ENCODE data around the gene ASTN1.

GRCh38 chr1:176932114-176933104 lies 232.1 kb downstream of the ASTN1 start:
- TF ChIP-seq POLR2AphosphoS5 (IDR thresholded peaks at IDR 0.05) (no peak), EP300 (IDR thresholded peaks at IDR 0.05) (no peak), POLR2A (IDR thresholded peaks at IDR 0.05) (no peak)
- TF ChIP-seq, protein P1, sequence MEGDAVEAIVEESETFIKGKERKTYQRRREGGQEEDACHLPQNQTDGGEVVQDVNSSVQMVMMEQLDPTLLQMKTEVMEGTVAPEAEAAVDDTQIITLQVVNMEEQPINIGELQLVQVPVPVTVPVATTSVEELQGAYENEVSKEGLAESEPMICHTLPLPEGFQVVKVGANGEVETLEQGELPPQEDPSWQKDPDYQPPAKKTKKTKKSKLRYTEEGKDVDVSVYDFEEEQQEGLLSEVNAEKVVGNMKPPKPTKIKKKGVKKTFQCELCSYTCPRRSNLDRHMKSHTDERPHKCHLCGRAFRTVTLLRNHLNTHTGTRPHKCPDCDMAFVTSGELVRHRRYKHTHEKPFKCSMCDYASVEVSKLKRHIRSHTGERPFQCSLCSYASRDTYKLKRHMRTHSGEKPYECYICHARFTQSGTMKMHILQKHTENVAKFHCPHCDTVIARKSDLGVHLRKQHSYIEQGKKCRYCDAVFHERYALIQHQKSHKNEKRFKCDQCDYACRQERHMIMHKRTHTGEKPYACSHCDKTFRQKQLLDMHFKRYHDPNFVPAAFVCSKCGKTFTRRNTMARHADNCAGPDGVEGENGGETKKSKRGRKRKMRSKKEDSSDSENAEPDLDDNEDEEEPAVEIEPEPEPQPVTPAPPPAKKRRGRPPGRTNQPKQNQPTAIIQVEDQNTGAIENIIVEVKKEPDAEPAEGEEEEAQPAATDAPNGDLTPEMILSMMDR (IDR thresholded peaks at IDR 0.05), result no peak
